ENCODE data around the gene MAP2K5.

Gene MAP2K5

GRCh38 chr15:67769497-67770357 is 227.2 kb downstream of the MAP2K5 start:
- H3K36me3 ChIP-seq (ENCODE audit: insufficient read depth, low read length), result peaks cover 4% of the 10 kb centered on the region; the same call in 1 of the 2 replicates
- H3K4me2 ChIP-seq (ENCODE audit: low read length), result no peak overlapping the region
- no peaks in the 10 kb centered on the region for H3K9me3 ChIP-seq (ENCODE audit: low read length)
- H3K27ac ChIP-seq (ENCODE audit: low read depth, low read length, poor library complexity, severe bottlenecking), result no peak overlapping the region
- H3K4me1 ChIP-seq (ENCODE audit: insufficient read depth, low read length, severe bottlenecking), result peaks cover 56% of the 10 kb centered on the region
- H3K9ac ChIP-seq (ENCODE audit: low read length), result no peak overlapping the region
- no peaks in the 10 kb centered on the region for H3K27me3 ChIP-seq (ENCODE audit: insufficient read depth, low read length)
- TF ChIP-seq EZH2 (IDR thresholded peaks at IDR 0.05; ENCODE audit: borderline replicate concordance, low read length) (no peak), CTCF (IDR thresholded peaks at IDR 0.05; ENCODE audit: low read length) (no peak)
- H3F3A ChIP-seq (ENCODE audit: insufficient read depth, low read length), result no peaks in the 10 kb centered on the region
- no peak overlapping the region for H2AFZ ChIP-seq (ENCODE audit: low read length)
- no peaks in the 10 kb centered on the region for H3K79me2 ChIP-seq (ENCODE audit: insufficient read depth, low read length)
- H3K4me3 ChIP-seq (ENCODE audit: low read depth, low read length, poor library complexity, severe bottlenecking), result no peak overlapping the region
- H3K9me2 ChIP-seq (ENCODE audit: low read depth, low read length), result no peaks in the 10 kb centered on the region
- no peaks in the 10 kb centered on the region for H4K20me1 ChIP-seq (ENCODE audit: insufficient read depth, low read length)

- H3F3A ChIP-seq (ENCODE audit: insufficient read depth, low read length), result no peaks in the 10 kb centered on the region
- no peak overlapping the region for H2AFZ ChIP-seq (ENCODE audit: low read length)
- H3K9ac ChIP-seq (ENCODE audit: low read length), result no peak overlapping the region
- H3K9me3 ChIP-seq (ENCODE audit: low read length), result no peaks in the 10 kb centered on the region
- TF ChIP-seq EZH2 (IDR thresholded peaks at IDR 0.05; ENCODE audit: borderline replicate concordance, low read length), result no peak
- TF ChIP-seq CTCF (IDR thresholded peaks at IDR 0.05; ENCODE audit: low read length), result no peak
- no peaks in the 10 kb centered on the region for H3K27me3 ChIP-seq (ENCODE audit: insufficient read depth, low read length)
- H3K36me3 ChIP-seq (ENCODE audit: insufficient read depth, low read length), result peaks cover 4% of the 10 kb centered on the region; the same call in 1 of the 2 replicates
- H3K4me2 ChIP-seq (ENCODE audit: low read length), result no peak overlapping the region
- H3K27ac ChIP-seq (ENCODE audit: low read depth, low read length, poor library complexity, severe bottlenecking), result no peak overlapping the region
- peaks cover 54% of the 10 kb centered on the region for H3K4me1 ChIP-seq (ENCODE audit: insufficient read depth, low read length, severe bottlenecking)
- no peaks in the 10 kb centered on the region for H3K9me2 ChIP-seq (ENCODE audit: low read depth, low read length)
- no peaks in the 10 kb centered on the region for H4K20me1 ChIP-seq (ENCODE audit: insufficient read depth, low read length)
- H3K4me3 ChIP-seq (ENCODE audit: low read depth, low read length, poor library complexity, severe bottlenecking), result no peak overlapping the region
- H3K79me2 ChIP-seq (ENCODE audit: insufficient read depth, low read length), result no peaks in the 10 kb centered on the region
These were observed 227.8 kb downstream of the MAP2K5 start for GRCh38 chr15:67770358-67770628.

- H2AFZ ChIP-seq (ENCODE audit: low read length), result no peak overlapping the region
- no peak overlapping the region for H3K9ac ChIP-seq (ENCODE audit: low read length)
- peaks cover 4% of the 10 kb centered on the region; the same call in 1 of the 2 replicates for H3K36me3 ChIP-seq (ENCODE audit: insufficient read depth, low read length)
- H3K27ac ChIP-seq (ENCODE audit: low read depth, low read length, poor library complexity, severe bottlenecking), result no peak overlapping the region
- no peaks in the 10 kb centered on the region for H3K79me2 ChIP-seq (ENCODE audit: insufficient read depth, low read length)
- no peak for TF ChIP-seq CTCF (IDR thresholded peaks at IDR 0.05; ENCODE audit: low read length)
- TF ChIP-seq EZH2 (IDR thresholded peaks at IDR 0.05; ENCODE audit: borderline replicate concordance, low read length), result no peak
- no peak overlapping the region for H3K4me3 ChIP-seq (ENCODE audit: low read depth, low read length, poor library complexity, severe bottlenecking)
- H3K27me3 ChIP-seq (ENCODE audit: insufficient read depth, low read length), result no peaks in the 10 kb centered on the region
- H4K20me1 ChIP-seq (ENCODE audit: insufficient read depth, low read length), result no peaks in the 10 kb centered on the region
- H3K4me1 ChIP-seq (ENCODE audit: insufficient read depth, low read length, severe bottlenecking), result peaks cover 54% of the 10 kb centered on the region
- no peak overlapping the region for H3K4me2 ChIP-seq (ENCODE audit: low read length)
- H3K9me3 ChIP-seq (ENCODE audit: low read length), result no peaks in the 10 kb centered on the region
- H3F3A ChIP-seq (ENCODE audit: insufficient read depth, low read length), result no peaks in the 10 kb centered on the region
- no peaks in the 10 kb centered on the region for H3K9me2 ChIP-seq (ENCODE audit: low read depth, low read length)
These were observed 228.8 kb downstream of the MAP2K5 start for GRCh38 chr15:67771189-67771800.

Measured in OCI-LY1 (cell line).